ENCODE results near the gene ANP32D. TPM values are rescaled to one million over a fixed set of nuclear protein-coding genes. Genes with fewer than 3 reads are reported as not detected.
A peak's percentile ranks its signal among the peaks of the same experiment; 100 is the strongest.
"Not testable (repeated sequence)": the region's sequence is repeated elsewhere in the genome, so short reads cannot be mapped to it uniquely, and the experiment has no call there.

The ANP32D gene
- total RNA-seq, 1 donor from 2014 or later: not detected

- Histone ChIP-seq H3K27ac (no peak overlapping the region), H3K9me3 (no peaks in the 10 kb centered on the region), H3K4me1 (no peaks in the 10 kb centered on the region), H3K27me3 (ENCODE audit: low read depth) (no peaks in the 10 kb centered on the region), H3K4me3 (no peak overlapping the region), H3K36me3 (no peaks in the 10 kb centered on the region)
- intact Hi-C loops (cut with DNase I): no loop called here
- ATAC-seq (no peak), DNase-seq (no peak)
- TF ChIP-seq CTCF (IDR thresholded peaks at IDR 0.05): no peak
Observed at GRCh38 chr12:48445538-48445937, 26.8 kb upstream of the ANP32D start.

DNA sequence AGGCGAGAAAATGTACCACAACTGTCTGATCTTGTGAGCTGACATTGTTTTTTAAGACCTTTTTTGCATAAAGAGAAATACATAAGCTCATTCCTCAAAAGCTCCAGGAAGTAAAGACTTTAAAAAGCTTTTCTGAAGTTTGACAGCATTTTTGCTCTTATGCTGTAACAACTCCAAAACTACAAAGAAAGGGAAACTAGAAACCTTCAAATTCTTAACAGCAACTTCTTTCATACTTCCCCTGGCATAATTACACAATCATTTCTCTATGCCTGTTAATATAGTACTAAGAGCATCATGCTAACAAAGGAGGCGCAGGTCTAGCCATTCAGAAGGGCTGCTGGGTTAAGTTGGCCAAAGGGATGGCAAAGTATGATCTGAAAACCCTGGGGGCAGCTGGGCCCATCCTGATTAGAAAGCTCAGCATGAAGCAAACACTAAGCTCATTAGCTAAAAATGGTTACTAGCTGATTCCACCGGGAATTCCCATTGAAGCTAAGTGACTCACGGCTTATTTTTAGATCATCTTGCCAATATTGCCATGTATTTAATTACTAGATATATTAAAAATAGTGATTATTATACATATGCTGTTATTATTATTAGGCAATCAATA, 26.1 kb upstream of the ANP32D start:
- Histone ChIP-seq H3K4me3 (no peak overlapping the region), H3K36me3 (no peaks in the 10 kb centered on the region), H3K4me1 (no peaks in the 10 kb centered on the region), H3K27me3 (ENCODE audit: low read depth) (no peaks in the 10 kb centered on the region), H3K9me3 (no peaks in the 10 kb centered on the region), H3K27ac (no peak overlapping the region)
- intact Hi-C loops (cut with DNase I): no loop called here
- no peak for TF ChIP-seq CTCF (IDR thresholded peaks at IDR 0.05)
- DNase-seq (no peak), ATAC-seq (no peak)

DNA sequence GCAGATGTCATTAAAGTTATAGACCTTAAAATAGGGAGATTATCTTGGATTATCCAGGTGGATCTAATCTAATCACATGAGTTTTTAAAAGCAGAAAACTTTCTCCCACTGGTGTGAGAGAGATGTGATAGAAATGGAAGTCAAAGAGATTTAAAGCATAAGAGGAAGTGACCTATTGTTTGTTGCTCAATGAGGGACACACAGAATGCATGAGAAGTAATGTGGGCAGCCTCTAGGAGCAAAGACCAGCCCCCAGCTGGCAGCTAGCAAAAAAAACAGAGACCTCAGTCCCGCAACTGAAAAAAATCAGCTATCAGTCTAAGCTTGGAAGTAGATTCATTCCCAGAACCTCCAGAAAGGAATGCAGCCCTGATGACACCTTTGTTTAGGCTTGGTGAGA, 24.6 kb upstream of the ANP32D start:
- Histone ChIP-seq H3K9me3 (no peaks in the 10 kb centered on the region), H3K36me3 (no peaks in the 10 kb centered on the region), H3K4me1 (no peaks in the 10 kb centered on the region), H3K27me3 (ENCODE audit: low read depth) (no peaks in the 10 kb centered on the region), H3K4me3 (no peak overlapping the region), H3K27ac (no peak overlapping the region)
- intact Hi-C loops (cut with DNase I): no loop called here
- no peak for DNase-seq
- no peak for TF ChIP-seq CTCF (IDR thresholded peaks at IDR 0.05)
- ATAC-seq: no peak

GRCh38 chr12:48451372-48451771, 21.0 kb upstream of the ANP32D start:
- no peaks in the 10 kb centered on the region for H3K36me3 ChIP-seq
- intact Hi-C loops (cut with DNase I): no loop called here
- H3K27me3 ChIP-seq (ENCODE audit: low read depth): no peaks in the 10 kb centered on the region
- TF ChIP-seq CTCF (IDR thresholded peaks at IDR 0.05): no peak
- H3K4me3 ChIP-seq: no peak overlapping the region
- no peak for DNase-seq
- no peaks in the 10 kb centered on the region for H3K4me1 ChIP-seq
- no peak for ATAC-seq
- H3K27ac ChIP-seq: no peak overlapping the region
- no peaks in the 10 kb centered on the region for H3K9me3 ChIP-seq

DNA sequence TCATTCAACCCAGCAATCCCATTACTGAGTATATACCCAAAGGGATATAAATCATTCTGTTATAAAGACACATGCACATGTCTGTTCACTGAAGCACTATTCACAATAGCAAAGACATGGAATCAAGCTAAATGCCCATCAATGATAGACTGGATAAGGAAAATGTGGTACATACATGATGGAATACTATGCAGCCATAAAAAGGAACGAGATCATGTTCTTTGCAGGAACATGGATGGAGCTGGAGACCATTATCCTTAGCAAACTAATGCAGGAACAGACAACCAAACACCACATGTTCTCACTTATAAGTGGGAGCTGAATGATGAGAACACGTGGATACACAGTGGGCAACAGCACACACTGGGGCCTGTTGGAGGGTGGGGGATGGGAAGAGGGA, 19.4 kb upstream of the ANP32D start:
- H3K9me3 ChIP-seq; H3K27me3 ChIP-seq (ENCODE audit: low read depth); H3K27ac ChIP-seq; intact Hi-C loops (cut with DNase I); H3K36me3 ChIP-seq; DNase-seq; H3K4me3 ChIP-seq; H3K4me1 ChIP-seq; ATAC-seq: not testable (repeated sequence)

- peak; percentile 53 for TF ChIP-seq CTCF (IDR thresholded peaks at IDR 0.05)
- peak in 1 of 2 donors; percentile 37 for ATAC-seq
- no peak for DNase-seq
- no peaks in the 10 kb centered on the region for H3K9me3 ChIP-seq
- no peak overlapping the region for H3K4me3 ChIP-seq
- no peaks in the 10 kb centered on the region for H3K27me3 ChIP-seq (ENCODE audit: low read depth)
- no peak overlapping the region for H3K27ac ChIP-seq
- no peaks in the 10 kb centered on the region for H3K4me1 ChIP-seq
- intact Hi-C loops (cut with DNase I): no loop called here
- H3K36me3 ChIP-seq: no peaks in the 10 kb centered on the region
Observed at GRCh38 chr12:48454667-48455066, 17.7 kb upstream of the ANP32D start.

Data from lower lobe of right lung (tissue), 2 donors.